GM18909 (cell line): ENCODE data around the gene MRPL36.

Experiments used
- ATAC-seq: cut with Tn5 transposase; IDR thresholded peaks from one replicate; pipeline ENCODE4 v1.9.1; 2021; ENCODE audit warnings: mild to moderate bottlenecking; ENCODE audit not compliant: unreplicated experiment, poor library complexity

MRPL36 gene

GRCh38 chr5:1786621-1787471 lies 12.8 kb downstream of the MRPL36 start:
- ATAC-seq: no peak

DNA sequence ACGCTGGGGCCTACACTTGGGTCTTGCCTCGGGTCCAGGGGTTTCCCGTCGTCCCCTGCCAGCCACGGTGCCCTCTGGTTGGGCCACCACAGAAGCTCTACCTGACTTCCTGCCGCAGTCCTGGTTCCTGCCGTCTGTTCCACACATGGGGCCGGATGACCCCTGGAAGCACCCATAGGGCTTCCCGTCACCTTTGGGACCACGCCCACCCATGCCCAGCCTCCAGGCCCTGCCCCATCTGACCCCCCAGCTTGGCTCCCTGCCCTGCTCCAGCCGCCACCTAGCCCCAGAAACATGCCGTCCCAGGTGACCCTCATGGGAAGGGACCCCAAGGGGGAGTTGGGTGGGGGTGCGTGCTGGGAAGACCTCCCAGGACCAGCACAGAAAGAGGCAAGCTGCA lies 13.7 kb downstream of the MRPL36 start:
- ATAC-seq: no peak

DNA sequence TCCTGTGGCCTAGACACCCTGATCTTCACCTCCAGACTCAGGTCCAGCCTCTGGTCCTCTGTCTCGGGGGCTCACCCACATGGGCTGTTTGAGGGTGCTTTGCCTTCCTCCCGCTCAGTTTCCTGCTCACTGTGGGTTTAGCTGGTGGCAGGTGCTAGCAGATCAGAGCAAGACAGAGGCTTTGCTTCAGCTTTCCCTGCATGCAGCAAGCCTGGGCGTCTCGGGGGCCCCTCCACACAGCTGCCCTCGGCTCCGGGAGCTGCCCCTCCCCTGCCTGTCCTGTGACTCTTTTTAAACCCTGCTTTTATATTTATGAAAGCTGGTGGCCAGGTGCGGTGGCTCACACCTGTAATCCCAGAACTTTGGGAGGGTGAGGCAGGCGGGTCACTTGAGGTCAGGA lies 14.6 kb downstream of the MRPL36 start:
- ATAC-seq: no peak

GRCh38 chr5:1784197-1785050 lies 15.2 kb downstream of the MRPL36 start:
- no peak for ATAC-seq

GRCh38 chr5:1783216-1783554 lies 16.5 kb downstream of the MRPL36 start:
- ATAC-seq: peak; percentile 89

GRCh38 chr5:1782385-1783215 lies 17.0 kb downstream of the MRPL36 start:
- peak; percentile 12 for ATAC-seq

- ATAC-seq: no peak
Observed at GRCh38 chr5:1781726-1782384, 17.8 kb downstream of the MRPL36 start.

- no peak for ATAC-seq
Observed at GRCh38 chr5:1781107-1781506, 18.5 kb downstream of the MRPL36 start.

DNA sequence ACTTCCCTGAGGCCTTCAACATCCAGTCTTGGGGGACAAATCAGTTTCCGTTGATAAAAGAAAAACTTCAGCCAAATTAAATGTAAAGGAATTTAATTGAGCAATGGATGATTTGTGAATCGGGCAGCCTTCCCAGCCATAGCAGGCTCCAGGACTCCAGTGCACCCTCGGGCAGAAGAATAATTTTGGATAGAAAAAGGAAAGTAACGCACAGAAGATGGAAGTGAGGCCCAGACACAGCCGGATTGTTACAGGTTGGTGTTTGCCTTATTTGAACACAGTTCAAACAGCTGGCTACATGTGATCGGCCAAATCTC lies 19.1 kb downstream of the MRPL36 start:
- no peak for ATAC-seq

DNA sequence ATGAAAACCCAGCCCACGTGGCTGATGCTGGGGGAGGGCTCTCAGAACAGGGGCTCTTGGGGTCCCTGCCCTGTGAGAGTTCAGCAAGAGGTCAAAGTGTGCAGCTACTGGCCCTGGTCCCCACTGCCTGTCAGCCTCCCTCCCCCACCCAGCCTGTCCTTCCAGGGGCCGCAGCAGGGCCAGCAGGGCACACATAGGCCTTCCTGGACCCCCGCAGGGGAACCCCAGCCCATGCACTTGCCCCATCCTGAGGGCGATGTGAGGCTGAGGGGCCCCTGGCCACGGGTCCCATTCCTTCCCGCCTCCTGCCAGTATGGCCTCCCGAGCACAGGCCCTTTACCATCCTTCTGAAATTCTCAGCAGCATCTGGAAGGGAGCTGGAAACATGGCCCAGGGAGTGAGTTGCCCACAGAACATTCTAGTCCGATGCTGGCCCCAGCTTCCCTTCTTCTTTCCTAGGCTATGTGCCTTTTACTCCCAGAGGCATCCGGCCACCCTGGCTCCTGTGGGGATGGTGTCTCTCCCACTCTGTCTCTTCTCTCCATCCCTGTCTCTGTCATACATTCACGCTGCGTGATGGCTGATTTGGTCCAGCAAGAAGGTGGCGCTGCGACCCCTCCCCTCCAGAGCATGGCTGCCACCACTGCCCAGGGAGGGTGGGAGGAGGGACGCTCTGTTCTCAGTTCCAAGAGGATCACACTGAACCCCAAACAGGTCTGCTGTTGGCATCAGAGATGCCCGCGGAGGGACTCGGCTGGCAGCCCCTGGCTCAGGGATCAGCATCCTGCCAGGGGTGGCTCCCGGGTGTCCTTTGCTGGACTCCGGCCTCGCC lies 19.6 kb downstream of the MRPL36 start:
- no peak for ATAC-seq

DNA sequence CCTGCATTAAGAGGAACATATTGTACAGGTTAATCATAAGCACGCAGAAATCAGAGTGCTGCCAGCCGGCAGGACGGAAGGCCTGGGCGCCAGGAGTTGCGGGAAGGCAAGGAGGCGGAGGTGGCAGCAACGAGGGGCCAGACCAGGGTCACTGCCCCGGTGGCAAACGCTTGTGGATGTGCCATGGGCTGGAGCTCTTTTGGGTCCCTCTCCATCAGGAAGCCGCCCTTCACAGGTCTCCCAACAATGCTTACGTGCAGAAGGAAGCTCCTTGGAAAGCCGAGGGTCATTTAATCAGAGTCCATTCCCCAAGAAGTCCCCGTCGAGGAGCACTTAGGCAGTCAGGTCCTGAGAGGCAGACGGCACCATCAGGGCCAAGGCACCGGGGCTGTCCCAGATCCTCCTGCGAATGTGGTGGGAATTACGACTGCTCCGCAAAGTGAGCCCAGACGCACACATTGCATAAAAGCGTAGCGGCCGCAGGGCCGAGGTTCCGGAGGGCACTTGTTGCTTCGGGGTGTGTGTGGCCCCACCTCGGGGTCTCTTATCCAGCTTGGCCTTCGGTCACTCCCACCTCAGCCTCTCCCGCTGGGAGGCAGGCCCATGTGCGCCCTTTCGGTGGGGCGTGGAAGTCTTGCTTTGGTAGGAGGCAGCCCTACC lies 20.5 kb downstream of the MRPL36 start:
- ATAC-seq: no peak

GRCh38 chr5:1778138-1779020 lies 21.3 kb downstream of the MRPL36 start:
- ATAC-seq: no peak

DNA sequence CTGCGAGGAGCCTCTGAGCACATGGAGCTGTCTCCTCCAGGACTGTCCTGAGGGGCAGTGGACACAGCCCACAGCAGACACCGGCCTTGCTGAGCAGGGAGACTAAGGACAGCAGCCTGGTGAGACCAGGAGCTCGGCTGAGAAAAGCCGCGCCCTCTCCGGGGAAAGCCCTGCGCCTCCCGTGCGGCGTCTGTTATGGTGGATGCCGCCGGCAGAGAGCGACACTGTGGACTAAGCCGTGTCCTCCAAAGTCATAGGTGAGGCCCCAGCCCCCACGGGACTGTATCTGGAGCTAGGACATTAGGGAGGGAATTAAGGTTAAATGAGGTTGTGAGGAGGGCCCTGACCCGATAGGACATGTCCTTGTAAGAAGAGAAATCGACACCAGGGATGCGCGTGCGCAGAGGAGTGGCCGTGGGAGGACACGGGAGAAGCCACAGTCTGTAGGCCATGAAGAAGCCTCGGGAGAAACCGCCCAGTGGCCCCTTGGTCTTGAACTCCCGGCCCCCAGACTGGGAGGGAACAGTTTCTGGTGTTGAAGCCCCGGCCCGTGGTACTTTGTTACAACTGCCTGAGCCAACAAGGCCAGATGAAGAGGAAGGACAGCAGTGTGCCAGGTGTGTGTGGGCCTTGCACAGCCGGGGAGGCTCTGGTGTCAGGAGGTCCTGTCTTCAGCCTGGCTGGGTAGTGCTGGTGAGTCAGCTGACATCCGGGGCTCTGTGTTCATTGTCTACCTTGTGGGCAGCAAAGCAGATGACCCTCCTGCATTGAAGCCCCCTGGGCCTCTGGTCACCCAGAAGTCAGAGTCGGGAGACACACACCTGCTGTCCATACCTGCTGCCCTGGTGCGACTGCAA lies 22.1 kb downstream of the MRPL36 start:
- ATAC-seq: no peak

- ATAC-seq: no peak
Observed at GRCh38 chr5:1776831-1777230, 22.8 kb downstream of the MRPL36 start.

- ATAC-seq: no peak
Observed at GRCh38 chr5:1772634-1773033, 27.0 kb downstream of the MRPL36 start.

GRCh38 chr5:1771149-1772065 lies 28.2 kb downstream of the MRPL36 start:
- no peak for ATAC-seq
